HEK293 (cell line): Measurements from ENCODE around the gene SLC9C2.
A peak's percentile ranks its signal among the peaks of the same experiment; 100 is the strongest.

Experiments used
- CTCF ChIA-PET: fragments of 350-600 bp; formaldehyde crosslinking; extraction: SDS; loops from one replicate; lab custom pipeline; 2021; ENCODE audit warnings: antibody characterized with exemption; lab: Yijun Ruan, JAX
- POLR2A ChIA-PET: fragments of 300-600 bp; formaldehyde crosslinking; extraction: SDS; loops from one replicate; lab custom pipeline; 2020; ENCODE audit warnings: antibody characterized with exemption, inconsistent platforms; lab: Yijun Ruan, JAX
- H3K27ac ChIP-seq: fragments of 200-500 bp; sonication (Bioruptor generic); 2 replicates; pipeline ENCODE4 v1.5.1; 2014; ENCODE audit warnings: low read depth, low read length, control low read depth, inconsistent platforms; ENCODE audit errors: extremely low read depth
- H3K36me3 ChIP-seq, 2 experiments: fragments of 200-500 bp in 1 of 2; sonication (Bioruptor generic) in 1 of 2; 1 replicate in 1 of 2; 2 replicates in 1 of 2; pipeline ENCODE4 v1.5.1; 2014 to 2017; ENCODE audit warnings: inconsistent platforms in 2 of 2, low read length in 2 of 2; ENCODE audit not compliant: control insufficient read depth in 2 of 2, insufficient read depth in 1 of 2
- H3K4me1 ChIP-seq: fragments of 200-500 bp; sonication (Bioruptor generic); 2 replicates; pipeline ENCODE4 v1.5.1; 2014; ENCODE audit warnings: mild to moderate bottlenecking, low read length, inconsistent platforms; ENCODE audit not compliant: control insufficient read depth, insufficient read depth
- H3K4me3 ChIP-seq: 2 replicates; pipeline ENCODE4 v1.5.1; 2011; ENCODE audit warnings: low read depth, mild to moderate bottlenecking, control low read depth, low read length, moderate library complexity
- H3K9me3 ChIP-seq: fragments of 200-500 bp; sonication (Bioruptor generic); 2 replicates; pipeline ENCODE4 v1.5.1; 2014; ENCODE audit warnings: low read depth, low read length, inconsistent platforms; ENCODE audit not compliant: control insufficient read depth, insufficient read depth
- ATF2 ChIP-seq: fragments of 450-650 bp; formaldehyde crosslinking; IDR thresholded peaks from 2 replicates; pipeline ENCODE4 v1.5.1; 2016; ENCODE audit warnings: missing biosample characterization, missing genetic modification characterization, low read depth
- BCL11A ChIP-seq: fragments of 450-650 bp; formaldehyde crosslinking; IDR thresholded peaks from 2 replicates; pipeline ENCODE4 v1.5.1; 2016; ENCODE audit warnings: low read depth, missing biosample characterization, missing genetic modification characterization
- CTCF ChIP-seq: fragments of 450-650 bp; formaldehyde crosslinking; IDR thresholded peaks from 2 replicates; pipeline ENCODE4 v1.5.1; 2016; ENCODE audit warnings: missing biosample characterization, missing genetic modification characterization
- GFI1B ChIP-seq: fragments of 450-650 bp; formaldehyde crosslinking; IDR thresholded peaks from 2 replicates; pipeline ENCODE4 v1.5.1; 2016; ENCODE audit warnings: missing biosample characterization, missing genetic modification characterization
- HOXC10 ChIP-seq: sonication (generic); formaldehyde crosslinking; IDR thresholded peaks from 2 replicates; pipeline ENCODE4 v1.8.1; 2023; ENCODE audit warnings: mild to moderate bottlenecking, missing genetic modification reagents
- MEIS1 ChIP-seq: sonication (generic); formaldehyde crosslinking; IDR thresholded peaks from 2 replicates; pipeline ENCODE4 v1.8.1; 2022; ENCODE audit warnings: missing genetic modification reagents, mild to moderate bottlenecking, borderline replicate concordance
- PATZ1 ChIP-seq: fragments of 450-650 bp; formaldehyde crosslinking; IDR thresholded peaks from 2 replicates; pipeline ENCODE4 v1.5.1; 2016; ENCODE audit warnings: missing biosample characterization, missing genetic modification characterization
- SP2 ChIP-seq: fragments of 450-650 bp; formaldehyde crosslinking; IDR thresholded peaks from 2 replicates; pipeline ENCODE4 v1.5.1; 2016; ENCODE audit warnings: missing biosample characterization, missing genetic modification characterization
- WT1 ChIP-seq: fragments of 450-650 bp; formaldehyde crosslinking; IDR thresholded peaks from 2 replicates; pipeline ENCODE4 v1.5.1; 2016; ENCODE audit warnings: missing biosample characterization, missing genetic modification characterization
- YY1 ChIP-seq: fragments of 450-650 bp; formaldehyde crosslinking; IDR thresholded peaks from 2 replicates; pipeline ENCODE4 v1.5.1; 2018; ENCODE audit warnings: missing biosample characterization, missing genetic modification characterization
- ZBTB48 ChIP-seq: fragments of 450-650 bp; formaldehyde crosslinking; IDR thresholded peaks from 2 replicates; pipeline ENCODE4 v1.5.1; 2016; ENCODE audit warnings: missing biosample characterization, missing genetic modification characterization
- ZBTB8A ChIP-seq: fragments of 450-650 bp; formaldehyde crosslinking; IDR thresholded peaks from 2 replicates; pipeline ENCODE4 v1.5.1; 2016; ENCODE audit warnings: missing biosample characterization, missing genetic modification characterization
- ZFP3 ChIP-seq: fragments of 450-650 bp; formaldehyde crosslinking; IDR thresholded peaks from 2 replicates; pipeline ENCODE4 v1.5.1; 2016; ENCODE audit warnings: low read depth, missing biosample characterization, missing genetic modification characterization
- ZNF121 ChIP-seq: fragments of 450-650 bp; formaldehyde crosslinking; IDR thresholded peaks from 2 replicates; pipeline ENCODE4 v1.5.1; 2016; ENCODE audit warnings: missing biosample characterization, missing genetic modification characterization
- ZNF155 ChIP-seq: fragments of 450-650 bp; formaldehyde crosslinking; IDR thresholded peaks from 2 replicates; pipeline ENCODE4 v1.5.1; 2016; ENCODE audit warnings: missing biosample characterization, missing genetic modification characterization
- ZNF175 ChIP-seq: fragments of 450-650 bp; formaldehyde crosslinking; IDR thresholded peaks from 2 replicates; pipeline ENCODE4 v1.5.1; 2016; ENCODE audit warnings: missing biosample characterization, missing genetic modification characterization
- ZNF184 ChIP-seq: fragments of 450-650 bp; IDR thresholded peaks from 2 replicates; pipeline ENCODE4 v1.5.1; 2018; ENCODE audit warnings: missing biosample characterization, mild to moderate bottlenecking, missing genetic modification characterization
- ZNF223 ChIP-seq: fragments of 450-650 bp; formaldehyde crosslinking; IDR thresholded peaks from 2 replicates; pipeline ENCODE4 v1.5.1; 2016; ENCODE audit warnings: missing biosample characterization, missing genetic modification characterization
- ZNF248 ChIP-seq: fragments of 450-650 bp; formaldehyde crosslinking; IDR thresholded peaks from 2 replicates; pipeline ENCODE4 v1.5.1; 2017; ENCODE audit warnings: missing biosample characterization, missing genetic modification characterization
- ZNF274 ChIP-seq, 2 experiments: fragments of 200-500 bp in 1 of 2; fragments of 450-650 bp in 1 of 2; sonication (Bioruptor generic) in 1 of 2; formaldehyde crosslinking in 1 of 2; IDR thresholded peaks; 2 replicates each; pipeline versions ENCODE4 v1.5.1 to v1.6.1; 2014 to 2016; ENCODE audit warnings: borderline replicate concordance in 1 of 2, inconsistent platforms in 1 of 2, low read length in 1 of 2, missing biosample characterization in 1 of 2, missing genetic modification characterization in 1 of 2
- ZNF302 ChIP-seq: fragments of 450-650 bp; formaldehyde crosslinking; IDR thresholded peaks from 2 replicates; pipeline ENCODE4 v1.5.1; 2016; ENCODE audit warnings: missing biosample characterization, missing genetic modification characterization, low read depth
- ZNF311 ChIP-seq: fragments of 450-650 bp; formaldehyde crosslinking; IDR thresholded peaks from 2 replicates; pipeline ENCODE4 v1.5.1; 2017; ENCODE audit warnings: missing biosample characterization, missing genetic modification characterization, borderline replicate concordance
- ZNF394 ChIP-seq: fragments of 450-650 bp; formaldehyde crosslinking; IDR thresholded peaks from 2 replicates; pipeline ENCODE4 v1.5.1; 2016; ENCODE audit warnings: missing biosample characterization, missing genetic modification characterization, mild to moderate bottlenecking, moderate library complexity, borderline replicate concordance
- ZNF423 ChIP-seq: fragments of 450-650 bp; formaldehyde crosslinking; IDR thresholded peaks from 2 replicates; pipeline ENCODE4 v1.5.1; 2016; ENCODE audit warnings: missing biosample characterization, missing genetic modification characterization
- ZNF521 ChIP-seq: fragments of 450-650 bp; formaldehyde crosslinking; IDR thresholded peaks from 2 replicates; pipeline ENCODE4 v1.5.1; 2017; ENCODE audit warnings: missing biosample characterization, mild to moderate bottlenecking, missing genetic modification characterization
- ZNF560 ChIP-seq: fragments of 450-650 bp; formaldehyde crosslinking; IDR thresholded peaks from 2 replicates; pipeline ENCODE4 v1.5.1; 2017; ENCODE audit warnings: missing biosample characterization, missing genetic modification characterization, borderline replicate concordance
- ZNF658 ChIP-seq: fragments of 450-650 bp; formaldehyde crosslinking; IDR thresholded peaks from 2 replicates; pipeline ENCODE4; 2016; ENCODE audit warnings: missing biosample characterization, missing genetic modification characterization
- ZNF704 ChIP-seq: fragments of 450-650 bp; formaldehyde crosslinking; IDR thresholded peaks from 2 replicates; pipeline ENCODE4 v1.5.1; 2016; ENCODE audit warnings: missing biosample characterization, missing genetic modification characterization
- ZNF707 ChIP-seq: fragments of 450-650 bp; formaldehyde crosslinking; IDR thresholded peaks from 2 replicates; pipeline ENCODE4 v1.5.1; 2016; ENCODE audit warnings: missing biosample characterization, missing genetic modification characterization
- ZNF777 ChIP-seq: fragments of 450-650 bp; formaldehyde crosslinking; IDR thresholded peaks from 2 replicates; pipeline ENCODE4 v1.5.1; 2017; ENCODE audit warnings: missing biosample characterization, missing genetic modification characterization, borderline replicate concordance
- ZNF792 ChIP-seq: fragments of 450-650 bp; formaldehyde crosslinking; IDR thresholded peaks from 2 replicates; pipeline ENCODE4 v1.5.1; 2016; ENCODE audit warnings: missing biosample characterization, missing genetic modification characterization
- ZNF830 ChIP-seq: fragments of 450-650 bp; IDR thresholded peaks from 2 replicates; pipeline ENCODE4 v1.5.0; 2018; ENCODE audit warnings: missing biosample characterization, missing genetic modification characterization, low read depth, mild to moderate bottlenecking, moderate library complexity
- ZSCAN30 ChIP-seq: fragments of 450-650 bp; IDR thresholded peaks from 2 replicates; pipeline ENCODE4 v1.5.1; 2018; ENCODE audit warnings: missing biosample characterization, mild to moderate bottlenecking, missing genetic modification characterization, moderate library complexity

SLC9C2 gene

GRCh38 chr1:173507205-173507846 lies 95.5 kb downstream of the SLC9C2 start:
- Histone ChIP-seq H3K4me1 (peaks cover 8% of the 10 kb centered on the region), H3K27ac (peak overlapping the region; percentile 69), H3K4me3 (no peak overlapping the region), H3K9me3 (no peaks in the 10 kb centered on the region), H3K36me3 (no peaks in the 10 kb centered on the region)
- POLR2A ChIA-PET, result interaction anchor here (0.7 to 2.9 kb wide), 4 partner anchors 30 to 361 kb away, joined by 3 to 24 read pairs (median 4); partner anchors contain the start of genes GAS5, KLHL20, PRDX6 and ZBTB37
- CTCF ChIA-PET, result interaction anchor here (0.9 to 2.1 kb wide), 3 partner anchors 29 to 677 kb away, joined by 3 to 9 read pairs (median 7); no protein-coding TSS in a partner anchor
- TF ChIP-seq ZNF155 (tag by site-specific recombination) (no peak), ATF2 (tag by site-specific recombination) (no peak), PATZ1 (tag by site-specific recombination) (peak; percentile 61), ZNF423 (no peak), HOXC10 (CRISPR knock-in tag) (no peak), ZNF184 (tag by site-specific recombination) (no peak), MEIS1 (CRISPR knock-in tag) (no peak), ZNF394 (tag by site-specific recombination) (peak; percentile 44; the same call in 1 of the 2 replicates), ZFP3 (tag by site-specific recombination) (no peak), CTCF (no peak), BCL11A (tag by site-specific recombination) (0 out of 2 replicates have a peak, but pooled peaks have one; percentile 69), ZNF707 (no peak), ZBTB48 (no peak), YY1 (tag by site-specific recombination) (0 out of 2 replicates have a peak, but pooled peaks have one; percentile 36), ZNF121 (tag by site-specific recombination) (no peak), ZNF274 (IDR thresholded peaks at IDR 0.05; ENCODE audit: low read length) (no peak), ZNF274 (tag by site-specific recombination; IDR thresholded peaks at IDR 0.05; ENCODE audit: borderline replicate concordance) (no peak), ZNF521 (tag by site-specific recombination) (no peak), WT1 (tag by site-specific recombination) (peak; percentile 89), ZNF302 (tag by site-specific recombination) (no peak), ZNF175 (tag by site-specific recombination) (no peak), SP2 (tag by site-specific recombination) (no peak), ZNF223 (tag by site-specific recombination) (no peak), ZNF777 (tag by site-specific recombination) (no peak), ZNF704 (tag by site-specific recombination) (no peak), ZBTB8A (tag by site-specific recombination) (0 out of 2 replicates have a peak, but pooled peaks have one; percentile 16), ZNF560 (tag by site-specific recombination) (no peak), ZNF248 (tag by site-specific recombination) (0 out of 2 replicates have a peak, but pooled peaks have one; percentile 32), ZNF311 (tag by site-specific recombination) (no peak), GFI1B (peak; percentile 43; the same call in 1 of the 2 replicates), ZNF830 (tag by site-specific recombination) (no peak), ZSCAN30 (tag by site-specific recombination) (0 out of 2 replicates have a peak, but pooled peaks have one; percentile 8), ZNF658 (no peak), ZNF792 (tag by site-specific recombination) (no peak)
